HS-5 (cell line): ENCODE data around the gene UQCC5.
"Not testable (repeated sequence)": the region's sequence is repeated elsewhere in the genome, so short reads cannot be mapped to it uniquely, and the experiment has no call there.

Experiments
- DNase-seq: peaks from one replicate; pipeline ENCODE4 v3.0.0-alpha.2; 2012; ENCODE audit warnings: low read depth

Gene UQCC5

DNA sequence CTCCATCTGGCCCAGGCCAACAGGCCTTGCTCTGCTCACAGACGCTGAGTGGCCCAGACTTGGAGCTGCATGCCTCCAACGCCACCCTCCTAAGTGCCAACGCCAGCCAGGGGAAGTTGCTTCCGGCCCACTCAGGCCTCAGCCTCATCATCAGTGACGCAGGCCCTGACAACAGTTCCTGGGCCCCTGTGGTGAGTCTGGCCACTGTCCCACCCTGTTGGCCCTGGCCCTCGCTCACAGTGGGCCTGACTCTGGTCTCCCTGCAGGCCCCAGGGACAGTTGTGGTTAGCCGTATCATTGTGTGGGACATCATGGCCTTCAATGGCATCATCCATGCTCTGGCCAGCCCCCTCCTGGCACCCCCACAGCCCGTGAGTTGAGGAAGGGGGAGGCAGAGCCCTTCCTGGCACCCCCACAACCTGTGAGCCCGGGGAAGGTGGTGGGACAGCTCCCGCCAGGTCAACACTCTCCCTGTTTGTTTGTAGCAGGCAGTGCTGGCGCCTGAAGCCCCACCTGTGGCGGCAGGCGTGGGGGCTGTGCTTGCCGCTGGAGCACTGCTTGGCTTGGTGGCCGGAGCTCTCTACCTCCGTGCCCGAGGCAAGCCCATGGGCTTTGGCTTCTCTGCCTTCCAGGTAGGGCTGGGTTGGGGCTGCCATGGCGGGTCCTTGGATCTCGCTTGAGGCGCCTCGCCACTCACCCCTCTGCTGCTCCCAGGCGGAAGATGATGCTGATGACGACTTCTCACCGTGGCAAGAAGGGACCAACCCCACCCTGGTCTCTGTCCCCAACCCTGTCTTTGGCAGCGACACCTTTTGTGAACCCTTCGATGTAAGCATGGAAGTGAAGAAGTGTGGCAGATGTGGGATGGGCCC lies 12.8 kb upstream of the UQCC5 start:
- no peak for DNase-seq

DNA sequence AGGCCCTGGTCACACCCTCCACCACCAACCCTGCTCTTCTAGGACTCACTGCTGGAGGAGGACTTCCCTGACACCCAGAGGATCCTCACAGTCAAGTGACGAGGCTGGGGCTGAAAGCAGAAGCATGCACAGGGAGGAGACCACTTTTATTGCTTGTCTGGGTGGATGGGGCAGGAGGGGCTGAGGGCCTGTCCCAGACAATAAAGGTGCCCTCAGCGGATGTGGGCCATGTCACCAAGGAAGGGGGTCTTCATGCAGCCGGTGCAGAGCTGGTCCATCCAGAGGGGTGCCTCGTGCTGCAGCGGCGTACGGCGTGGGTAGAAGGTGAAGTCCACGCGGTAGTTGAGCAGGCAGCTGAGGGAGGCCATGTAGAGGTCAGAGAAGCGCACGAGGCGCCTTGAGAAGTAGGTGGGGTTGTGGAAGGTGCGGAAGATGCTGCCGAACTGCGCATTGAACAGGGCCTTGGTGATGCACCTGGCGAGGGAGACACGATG lies 12.1 kb upstream of the UQCC5 start:
- no peak for DNase-seq

DNA sequence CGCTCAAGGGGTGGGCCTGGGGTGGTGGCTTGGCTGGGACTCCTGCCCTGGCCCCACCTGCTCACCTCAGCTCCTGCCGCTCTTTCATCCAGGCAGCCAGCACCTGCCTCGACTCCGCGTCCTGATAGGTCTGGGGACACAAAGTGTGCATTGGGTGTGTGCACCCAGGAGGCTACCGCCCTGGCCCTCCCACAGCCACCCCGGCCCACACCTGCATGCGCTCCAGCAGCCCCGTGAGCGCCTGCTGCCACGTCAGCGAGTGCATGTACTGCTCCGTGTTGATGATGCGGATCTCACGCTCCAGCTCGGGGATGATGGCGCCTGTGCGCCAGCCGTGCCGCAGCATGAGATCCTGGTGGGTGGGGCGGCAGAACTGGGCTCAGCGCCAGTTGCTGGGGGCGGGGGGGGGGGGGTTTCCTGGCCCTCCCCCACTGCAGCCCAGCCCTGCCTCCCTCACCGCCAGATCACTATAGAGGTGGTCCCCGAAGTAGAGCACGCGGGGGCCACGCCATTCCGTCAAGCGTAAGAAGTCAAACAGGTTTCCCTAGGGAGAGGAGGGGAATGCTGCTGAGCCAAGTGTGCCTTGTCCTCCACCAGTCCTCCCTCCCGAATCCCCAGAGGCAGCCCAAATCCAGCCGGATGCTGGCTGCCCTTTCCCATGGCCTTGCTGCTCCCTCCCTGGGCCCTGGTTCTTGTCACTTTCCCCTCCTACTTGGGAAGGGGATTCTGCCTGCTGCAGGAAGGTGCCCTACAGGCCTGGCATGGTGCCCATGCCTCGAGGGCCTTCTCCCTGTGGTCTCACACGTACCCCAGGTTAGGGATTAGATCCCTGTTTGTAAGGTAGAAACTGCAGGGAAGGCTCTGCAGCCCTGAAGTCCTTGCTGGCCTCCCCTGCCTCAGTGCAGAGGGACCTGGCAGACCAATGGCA lies 11.4 kb upstream of the UQCC5 start:
- DNase-seq = no peak

DNA sequence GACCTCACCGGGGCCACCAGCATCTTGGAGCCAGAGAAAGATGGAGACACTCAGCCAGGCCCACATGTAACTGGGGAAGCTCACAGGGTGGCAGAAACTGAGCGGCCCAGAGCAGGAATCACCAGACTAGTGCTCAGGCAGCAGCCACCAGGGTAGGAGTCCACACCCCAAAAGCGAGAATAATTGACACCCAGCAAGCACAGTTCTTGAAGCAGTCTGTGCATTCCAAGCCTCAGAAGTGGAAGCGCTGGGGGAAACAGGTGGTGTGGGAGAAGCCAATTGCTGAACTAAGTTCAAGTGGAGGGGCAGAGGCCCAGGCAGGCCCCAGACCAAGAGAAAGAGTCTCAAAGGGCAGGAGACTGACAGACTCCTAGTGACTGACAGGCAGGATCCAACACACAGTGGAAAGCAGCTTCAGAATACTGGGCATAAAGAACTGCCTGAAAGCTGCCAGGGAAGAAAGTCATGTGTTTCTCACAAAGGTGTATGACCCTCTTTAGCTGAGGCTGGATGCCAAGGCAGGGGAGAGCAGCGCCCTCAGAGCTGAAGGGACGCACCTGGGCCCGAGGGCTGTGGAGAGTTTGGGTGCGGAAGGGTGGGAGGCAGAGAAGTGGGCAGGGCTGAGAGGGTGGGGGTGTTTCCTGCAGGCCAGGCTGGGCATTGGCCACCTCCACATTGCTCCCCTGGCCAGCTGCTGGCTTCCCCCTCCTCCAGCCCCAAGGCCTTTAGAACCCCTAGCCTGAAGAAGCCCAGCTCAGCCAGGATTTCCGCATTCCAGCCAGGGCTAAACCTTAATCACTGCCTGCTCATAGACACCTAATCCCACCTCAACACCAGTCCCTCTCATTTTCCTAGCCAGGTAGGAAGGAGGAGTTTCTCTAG lies 10.5 kb upstream of the UQCC5 start:
- DNase-seq = no peak

DNA sequence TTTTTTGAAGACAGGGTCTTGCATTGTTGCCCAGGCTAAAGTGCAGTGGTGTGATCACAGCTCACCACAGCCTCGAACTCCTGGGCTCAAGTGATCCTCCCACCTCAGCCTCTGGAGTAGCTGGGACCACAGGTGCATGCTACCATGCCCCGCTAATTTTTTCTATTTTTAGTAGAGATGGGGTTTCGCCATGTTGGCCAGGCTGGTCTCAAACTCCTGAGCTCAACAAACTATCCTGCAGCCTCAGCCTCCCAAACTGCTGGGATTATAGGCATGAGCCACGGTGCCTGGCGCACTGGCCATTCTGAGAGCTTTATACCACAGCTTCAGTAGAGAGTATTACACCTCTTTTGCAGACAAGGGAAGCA lies 9.8 kb upstream of the UQCC5 start:
- not testable (repeated sequence) for DNase-seq

DNA sequence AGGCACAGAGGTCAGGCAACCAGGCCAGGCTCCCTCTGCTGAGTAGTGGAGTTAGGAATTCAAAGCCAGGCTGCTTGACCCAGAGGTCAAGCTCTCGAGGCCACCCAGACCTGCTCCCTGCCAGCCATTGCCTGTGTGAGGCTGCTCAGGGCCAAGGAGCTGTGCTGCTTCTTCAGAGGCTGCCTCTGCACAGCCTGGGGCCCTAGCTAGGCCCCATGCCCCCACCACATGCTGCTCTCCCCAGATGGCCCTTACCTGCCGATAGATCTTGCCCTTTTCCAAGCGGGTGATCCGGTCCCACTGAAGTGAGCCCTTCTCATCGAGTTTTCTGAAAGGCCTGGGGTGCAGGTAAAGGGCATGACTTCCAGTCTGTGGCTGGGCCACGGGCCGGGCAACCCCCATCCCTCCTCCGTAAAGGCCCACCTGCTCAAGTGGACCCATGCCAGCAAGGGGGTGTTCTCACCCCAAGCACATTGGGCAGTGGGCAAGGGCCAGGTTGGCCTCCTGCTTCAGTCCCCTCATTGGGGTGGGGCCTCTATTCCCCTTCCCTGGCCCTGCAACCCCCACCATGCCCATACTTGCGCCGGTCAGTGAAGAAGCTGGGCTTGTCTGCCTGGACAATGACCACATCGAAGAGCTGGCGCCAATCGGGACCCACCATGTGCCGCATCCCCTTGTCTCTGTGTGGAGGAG lies 9.2 kb upstream of the UQCC5 start:
- no peak for DNase-seq

DNA sequence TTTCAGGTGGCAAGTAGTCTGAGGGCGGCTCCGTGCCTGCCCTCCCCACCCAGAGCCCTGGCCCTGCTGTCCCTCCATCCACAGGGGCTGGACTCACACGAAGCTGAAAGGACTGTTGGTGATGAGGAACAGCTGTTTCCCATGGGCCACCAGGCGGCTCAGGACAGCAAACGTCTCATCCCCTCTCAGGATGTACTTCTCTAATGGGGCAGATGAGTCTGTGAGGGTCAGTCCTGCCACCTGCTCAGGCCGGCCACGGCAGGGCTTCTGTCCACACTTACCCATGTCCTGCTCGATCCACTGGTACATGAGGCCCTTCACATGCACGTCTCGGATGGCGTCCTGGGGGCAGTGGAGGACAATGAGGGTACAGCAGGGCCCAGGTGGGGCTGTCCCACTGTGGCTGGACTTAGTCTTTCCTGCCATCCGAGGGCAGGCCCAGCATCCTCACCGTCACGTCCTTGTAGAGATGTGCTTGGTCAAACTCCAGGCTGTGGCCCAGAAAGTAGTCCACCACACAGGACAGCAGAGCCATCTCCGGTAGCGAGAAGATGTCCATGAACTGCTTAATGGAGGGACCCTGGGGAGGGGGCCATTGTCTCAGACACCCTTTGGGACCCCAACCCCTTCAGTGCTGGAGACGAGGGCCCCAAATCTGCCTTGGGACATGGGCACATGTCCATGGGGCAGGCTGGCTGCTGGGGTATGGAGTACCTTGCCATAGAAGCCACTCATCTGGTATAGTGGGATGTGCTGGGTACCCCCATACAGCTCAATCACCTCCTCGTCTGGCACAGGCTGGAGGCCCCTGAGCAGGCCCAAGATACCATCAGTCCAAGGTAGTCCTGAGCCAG lies 8.4 kb upstream of the UQCC5 start:
- DNase-seq = no peak

DNA sequence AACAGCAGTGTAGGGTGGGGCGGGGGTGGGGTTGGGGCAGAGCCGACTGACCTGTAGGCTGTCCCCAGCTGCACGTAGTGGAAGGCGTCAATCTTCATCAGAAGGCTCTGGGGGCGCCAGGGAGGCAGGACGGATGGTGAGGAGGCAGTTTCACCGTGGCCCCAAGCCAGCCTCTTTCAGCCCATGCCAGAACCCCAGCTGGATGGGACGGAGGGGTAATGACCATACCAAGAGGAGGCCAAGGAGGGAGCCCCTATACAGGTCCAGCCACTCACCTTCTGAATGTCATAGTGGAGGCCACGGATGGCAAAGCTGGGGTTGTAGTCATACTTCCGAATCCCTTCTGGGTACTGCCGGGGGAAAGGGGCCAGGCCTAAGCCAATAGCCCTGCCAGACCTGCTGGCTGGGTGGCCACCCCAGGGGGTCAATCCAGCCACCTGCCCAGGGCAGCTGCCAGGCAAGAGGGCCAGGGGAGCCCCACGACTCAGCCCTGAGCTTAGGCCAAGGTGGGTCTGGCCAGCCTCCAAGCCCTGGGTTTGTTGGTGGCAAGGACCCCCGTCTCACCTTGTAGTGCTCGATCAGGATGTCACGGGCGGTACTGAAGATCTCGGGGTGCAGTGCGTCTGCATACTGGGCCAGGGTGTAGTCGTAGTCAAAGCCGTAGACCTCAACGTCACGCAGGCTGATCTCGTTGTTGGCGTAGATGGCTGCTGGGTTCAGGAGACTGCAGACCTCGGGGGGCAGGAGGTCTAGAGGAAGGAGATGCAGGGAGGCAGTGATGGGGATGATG lies 7.6 kb upstream of the UQCC5 start:
- DNase-seq = no peak

DNA sequence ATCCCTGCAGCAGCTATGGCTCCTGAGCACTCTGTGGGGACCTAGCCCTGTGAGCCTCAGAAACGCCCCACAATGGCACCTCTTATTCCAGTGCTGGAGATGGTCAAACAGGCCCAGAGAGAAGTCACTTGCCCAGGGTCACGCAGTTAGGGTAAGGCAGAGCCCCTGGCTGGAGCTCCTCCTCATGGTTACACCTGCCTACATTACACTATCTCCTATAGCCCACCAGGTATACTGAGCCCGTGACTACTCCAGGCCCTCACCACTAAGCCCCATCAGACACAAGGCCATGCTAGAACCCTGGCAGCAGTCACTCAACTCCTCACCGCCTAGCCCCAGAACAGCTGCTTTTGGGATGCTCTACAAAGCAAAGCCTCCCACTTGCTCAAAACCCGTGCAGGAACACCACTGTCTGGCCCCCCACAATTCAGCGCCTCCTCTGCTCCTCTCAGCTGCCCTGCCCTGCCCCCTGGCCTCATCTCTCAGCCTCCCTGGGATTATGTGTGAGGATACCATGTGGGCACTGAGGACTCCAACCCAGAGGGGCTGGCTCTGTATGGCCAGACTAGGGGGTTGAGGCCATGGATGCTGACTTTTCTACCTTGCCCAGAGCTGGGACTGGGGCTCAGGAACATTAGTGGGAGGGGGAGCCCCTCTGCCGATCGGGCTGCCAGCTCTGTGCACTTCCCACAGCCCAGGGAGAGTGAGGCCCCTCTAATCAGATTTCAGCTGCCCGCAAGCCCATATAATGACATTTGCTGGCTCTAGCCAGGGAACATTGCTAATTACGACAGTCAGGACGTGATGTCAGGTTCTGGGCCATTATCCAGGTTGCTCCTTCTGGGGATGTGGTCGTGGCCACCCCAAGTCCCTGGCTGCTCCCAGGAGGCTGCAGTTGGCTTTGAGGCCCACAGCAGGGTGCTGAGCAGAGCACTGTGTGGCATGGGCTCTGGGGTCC lies 6.8 kb upstream of the UQCC5 start:
- no peak for DNase-seq

DNA sequence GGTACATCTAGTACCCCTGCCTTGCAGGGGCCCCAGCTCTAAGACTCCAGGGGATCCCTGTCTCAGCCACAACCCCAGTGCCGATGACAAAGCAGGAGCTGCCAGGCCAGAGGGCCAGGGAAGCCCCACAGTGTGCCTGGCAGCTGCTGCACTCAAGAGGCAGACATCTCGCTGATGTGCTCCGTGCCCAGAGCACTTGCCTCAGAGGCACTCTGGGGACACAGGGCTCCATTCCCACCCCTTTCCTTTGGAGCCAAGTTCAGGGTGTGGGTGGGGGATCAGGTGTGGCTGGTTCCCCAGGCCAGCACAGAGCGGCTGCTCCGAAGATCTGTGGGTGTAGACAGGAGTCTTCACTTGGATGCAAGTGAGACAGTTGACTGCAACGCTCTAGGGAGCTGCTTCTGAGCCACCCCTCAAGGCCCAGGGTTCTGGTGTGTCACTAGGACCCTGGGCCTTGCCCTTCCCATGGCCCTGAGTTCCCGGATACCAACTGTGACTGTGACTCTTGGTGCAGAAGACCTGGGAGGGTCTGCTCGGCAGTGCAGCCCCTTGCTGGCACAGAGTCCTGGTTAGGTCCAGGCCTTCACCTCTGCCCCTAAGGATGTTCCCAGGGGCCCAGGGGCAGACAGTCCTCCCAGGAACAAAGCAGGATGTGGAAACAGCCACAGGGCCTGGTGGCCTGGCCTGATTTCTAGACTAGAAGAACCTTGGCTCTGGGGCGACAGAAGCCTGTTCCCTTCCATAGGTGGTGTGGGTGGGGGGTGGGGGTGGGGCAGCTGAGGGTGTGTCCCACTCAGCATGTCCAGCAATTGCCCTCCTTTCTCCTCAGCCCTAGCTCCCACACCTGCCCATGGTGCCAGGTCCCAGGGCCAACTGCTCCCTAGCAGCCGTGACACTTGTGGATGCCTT lies 5.2 kb upstream of the UQCC5 start:
- no peak for DNase-seq

DNA sequence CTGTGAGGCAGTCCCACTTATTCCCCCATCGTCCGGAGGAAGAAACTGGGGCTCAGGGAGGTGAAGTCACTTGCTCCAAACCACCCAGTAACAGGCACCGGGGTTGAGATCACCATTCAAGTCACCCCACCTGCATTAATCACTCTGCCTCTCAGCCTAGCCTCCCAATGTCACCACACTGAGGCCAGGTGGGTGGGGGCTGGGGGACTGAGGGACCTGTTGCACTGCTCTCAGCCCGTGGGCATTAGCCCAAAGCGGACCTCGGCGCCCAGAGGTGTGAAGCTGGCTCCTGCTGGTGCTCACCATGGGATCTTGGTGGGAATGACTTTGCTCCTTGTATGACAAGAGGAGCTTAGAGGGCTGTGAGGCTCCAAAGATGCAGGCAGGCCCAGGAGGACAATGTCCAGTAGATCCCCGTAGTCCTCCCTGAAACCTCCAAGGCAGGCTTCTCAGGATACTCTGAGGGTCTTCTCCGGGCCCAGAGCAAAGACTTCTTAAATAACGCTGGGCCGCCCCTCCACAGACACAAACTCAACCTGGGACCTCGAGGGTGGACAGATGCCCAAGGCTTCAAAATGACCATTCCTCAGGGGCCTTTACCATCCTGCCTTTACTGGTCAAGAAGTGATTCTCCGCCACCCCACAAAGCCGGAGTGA lies 4.4 kb upstream of the UQCC5 start:
- no peak for DNase-seq

DNA sequence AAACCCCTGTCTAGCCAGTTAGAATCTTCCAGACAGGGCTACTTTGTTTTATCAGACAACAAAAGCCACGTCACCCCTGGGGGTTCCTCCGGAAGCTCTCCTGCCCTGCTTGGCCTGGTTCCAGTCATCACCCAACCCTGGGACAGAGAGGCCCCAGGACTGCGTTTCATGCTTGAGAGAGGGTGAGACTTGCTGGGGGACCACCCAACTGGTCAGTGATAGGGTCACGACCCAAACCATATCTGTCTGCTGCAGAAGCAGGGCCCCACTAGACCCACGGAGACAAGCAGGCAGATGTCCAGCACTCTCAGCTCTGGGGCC lies 3.9 kb upstream of the UQCC5 start:
- no peak for DNase-seq

DNA sequence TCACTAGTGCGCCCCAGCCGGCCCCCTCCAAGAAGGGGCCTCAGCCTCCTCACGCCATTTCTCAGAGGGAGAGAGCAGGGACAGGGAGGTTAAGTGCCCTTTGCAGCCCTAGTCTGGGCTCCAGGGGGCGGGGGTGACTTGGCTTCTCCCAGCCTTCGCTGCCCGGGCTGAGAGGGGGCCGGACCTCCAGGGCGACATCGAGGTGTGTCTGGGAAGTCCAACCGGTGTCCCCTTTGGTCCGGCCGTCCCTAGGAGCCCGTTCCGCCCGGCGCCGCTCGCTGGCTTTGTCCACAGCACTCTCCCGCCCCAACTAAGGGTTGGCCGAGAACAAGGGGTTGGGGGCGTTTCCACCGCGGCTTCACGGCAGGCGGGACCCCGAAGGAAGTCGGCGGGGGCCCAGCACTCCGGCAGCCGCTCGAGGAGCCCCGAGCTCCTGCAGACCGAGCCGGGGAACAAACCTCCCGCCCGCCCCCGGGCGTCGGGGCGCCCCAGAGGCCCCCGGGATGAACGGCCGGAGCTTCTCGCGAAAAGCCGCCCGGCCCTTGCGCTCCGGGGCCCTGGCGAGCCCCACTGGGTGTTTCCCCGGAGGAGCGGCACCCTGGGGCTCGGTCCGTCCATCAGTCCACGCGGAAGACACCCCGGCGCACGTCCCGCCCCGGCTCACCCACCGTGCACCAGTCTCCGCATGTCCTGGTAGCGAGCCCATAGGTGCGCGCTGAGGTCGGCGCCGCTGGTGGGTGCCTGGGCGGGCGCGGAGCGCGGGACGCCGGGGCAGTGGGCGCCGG lies 3.4 kb upstream of the UQCC5 start:
- DNase-seq = no peak

DNA sequence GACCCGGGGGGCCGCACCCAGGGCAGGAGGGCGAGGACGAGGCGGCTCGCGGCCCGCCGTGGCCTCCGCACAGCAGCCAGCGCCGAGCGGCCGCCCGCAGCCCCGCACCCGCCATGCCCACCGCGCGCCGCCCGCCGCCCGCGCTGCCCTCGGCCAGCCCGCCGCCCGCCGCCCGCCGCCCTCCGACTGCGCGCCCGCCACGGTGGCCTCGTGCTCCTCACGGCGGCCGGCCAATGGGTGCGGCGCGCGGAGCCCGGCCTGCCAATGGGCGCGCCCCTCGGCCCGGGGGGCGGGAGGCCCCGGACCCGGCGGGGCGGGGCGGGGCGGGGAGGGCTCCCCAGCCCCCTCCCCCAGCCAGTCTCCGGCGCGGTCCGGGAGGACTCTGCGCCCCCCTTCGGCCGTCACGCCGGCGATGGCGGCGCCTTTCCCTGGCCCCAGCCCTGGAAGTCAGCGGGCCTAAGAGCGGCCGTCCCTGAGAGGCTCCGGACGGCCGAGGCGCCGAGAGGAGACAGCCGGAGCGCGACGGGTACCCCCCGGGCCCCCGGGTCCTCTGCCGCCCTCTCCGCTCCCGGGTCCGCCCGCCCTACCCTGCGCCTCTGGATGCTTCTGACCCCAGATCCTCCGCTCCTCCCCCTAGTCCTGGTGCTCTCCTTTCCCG lies 2.7 kb upstream of the UQCC5 start, which contains the start of gene NT5DC2:
TSS of gene NT5DC2 (minus strand) at position 235 of the 658 bp plus-strand sequence. CDS start at position 115, 120 bp downstream.
- no peak for DNase-seq
